ENCODE data around the gene RNF212.

- no peak for TF ChIP-seq E2F4 (CRISPR knock-in tag; IDR thresholded peaks at IDR 0.05; ENCODE audit: low read depth)
- no peak for TF ChIP-seq POLR2A (conservative IDR thresholded peaks at IDR 0.05)
- TF ChIP-seq NR2C2 (CRISPR knock-in tag; IDR thresholded peaks at IDR 0.05) = no peak
- TF ChIP-seq NR2C2 (tag; IDR thresholded peaks at IDR 0.05) = no peak
- no peak for TF ChIP-seq ZNF354B (CRISPR knock-in tag; IDR thresholded peaks at IDR 0.05)
- TF ChIP-seq E2F5 (CRISPR knock-in tag; IDR thresholded peaks at IDR 0.05) = no peak
Measured at GRCh38 chr4:1154126-1154522, 40.8 kb upstream of the RNF212 start.

Measured in K562 (cell line).